ENCODE results near the gene IL20. TPM values are rescaled to one million over a fixed set of nuclear protein-coding genes. Genes with fewer than 3 reads are reported as not detected.
A peak's percentile ranks its signal among the peaks of the same experiment; 100 is the strongest.

IL20 gene
- total and polyA plus RNA-seq, 2 experiments from 2014 or later, result not detected

DNA sequence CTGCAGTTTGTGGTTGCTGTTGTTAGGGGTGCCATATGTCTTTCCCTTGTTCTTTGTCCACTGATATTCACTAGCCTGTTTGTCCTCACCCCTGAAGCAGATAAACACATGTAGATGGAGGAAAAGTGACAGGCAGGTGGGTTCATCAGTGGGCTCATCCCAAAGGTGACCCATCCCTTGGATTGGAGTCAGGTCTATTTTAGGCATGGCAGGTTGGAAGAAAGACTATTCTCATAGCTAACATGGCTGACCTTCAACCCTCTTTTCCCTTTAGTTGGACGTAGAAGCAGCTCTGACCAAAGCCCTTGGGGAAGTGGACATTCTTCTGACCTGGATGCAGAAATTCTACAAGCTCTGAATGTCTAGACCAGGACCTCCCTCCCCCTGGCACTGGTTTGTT, 37.3 kb downstream of the IL20 start:
- Histone ChIP-seq H3K27ac (no peak overlapping the region), H3K36me3 (ENCODE audit: low read depth) (no peaks in the 10 kb centered on the region), H3K4me1 (ENCODE audit: insufficient read depth) (peaks cover 36% of the 10 kb centered on the region), H3K9ac (no peak overlapping the region), H3K4me2 (ENCODE audit: unreplicated experiment) (no peak overlapping the region), H3K4me3 (no peak overlapping the region), H3K9me3 (ENCODE audit: low read depth) (no peaks in the 10 kb centered on the region), H3F3A (ENCODE audit: insufficient read depth) (peaks cover 26% of the 10 kb centered on the region), H3K27me3 (replicated peaks; ENCODE audit: insufficient read depth) (no peaks in the 10 kb centered on the region), H3K79me2 (ENCODE audit: insufficient read depth) (no peaks in the 10 kb centered on the region), H2AFZ (no peak overlapping the region), H3K9me2 (ENCODE audit: insufficient read depth) (no peaks in the 10 kb centered on the region), H4K20me1 (ENCODE audit: insufficient read depth) (no peaks in the 10 kb centered on the region)
- no peak for DNase-seq
- in situ Hi-C loops (cut with MboI), result no loop called here
- WGBS, 2 experiments (ENCODE audit: low coverage in 1 of 2, low lambda C conversion rate in 2 of 2, missing lambda C conversion rate in 2 of 2), result 79 to 88% methylated on average over 1 of the region's 1 CpG
- TF ChIP-seq EZH2phosphoT487 (IDR thresholded peaks at IDR 0.05; ENCODE audit: insufficient read depth, low read depth), result no peak
- no peak for TF ChIP-seq EZH2 (IDR thresholded peaks at IDR 0.05; ENCODE audit: insufficient read depth, poor library complexity, severe bottlenecking)

- H3K4me1 ChIP-seq (ENCODE audit: insufficient read depth), result peaks cover 29% of the 10 kb centered on the region
- no peak overlapping the region for H3K27ac ChIP-seq
- peaks cover 23% of the 10 kb centered on the region for H3F3A ChIP-seq (ENCODE audit: insufficient read depth)
- 50 to 54% methylated on average over 2 of the region's 2 CpGs for WGBS, 2 experiments (ENCODE audit: low coverage in 1 of 2, low lambda C conversion rate in 2 of 2, missing lambda C conversion rate in 2 of 2)
- no peaks in the 10 kb centered on the region for H3K9me2 ChIP-seq (ENCODE audit: insufficient read depth)
- no peak overlapping the region for H3K9ac ChIP-seq
- no peak overlapping the region for H3K4me2 ChIP-seq (ENCODE audit: unreplicated experiment)
- no peaks in the 10 kb centered on the region for H3K9me3 ChIP-seq (ENCODE audit: low read depth)
- no peaks in the 10 kb centered on the region for H3K27me3 ChIP-seq (replicated peaks; ENCODE audit: insufficient read depth)
- H3K4me3 ChIP-seq, result no peak overlapping the region
- in situ Hi-C loops (cut with MboI), result no loop called here
- H3K36me3 ChIP-seq (ENCODE audit: low read depth), result no peaks in the 10 kb centered on the region
- H2AFZ ChIP-seq, result no peak overlapping the region
- H4K20me1 ChIP-seq (ENCODE audit: insufficient read depth), result no peaks in the 10 kb centered on the region
- peak; percentile 36 for DNase-seq
- no peak for TF ChIP-seq EZH2phosphoT487 (IDR thresholded peaks at IDR 0.05; ENCODE audit: insufficient read depth, low read depth)
- no peak for TF ChIP-seq EZH2 (IDR thresholded peaks at IDR 0.05; ENCODE audit: insufficient read depth, poor library complexity, severe bottlenecking)
- H3K79me2 ChIP-seq (ENCODE audit: insufficient read depth), result no peaks in the 10 kb centered on the region
Measured at GRCh38 chr1:206903687-206904086, 38.3 kb downstream of the IL20 start.

DNA sequence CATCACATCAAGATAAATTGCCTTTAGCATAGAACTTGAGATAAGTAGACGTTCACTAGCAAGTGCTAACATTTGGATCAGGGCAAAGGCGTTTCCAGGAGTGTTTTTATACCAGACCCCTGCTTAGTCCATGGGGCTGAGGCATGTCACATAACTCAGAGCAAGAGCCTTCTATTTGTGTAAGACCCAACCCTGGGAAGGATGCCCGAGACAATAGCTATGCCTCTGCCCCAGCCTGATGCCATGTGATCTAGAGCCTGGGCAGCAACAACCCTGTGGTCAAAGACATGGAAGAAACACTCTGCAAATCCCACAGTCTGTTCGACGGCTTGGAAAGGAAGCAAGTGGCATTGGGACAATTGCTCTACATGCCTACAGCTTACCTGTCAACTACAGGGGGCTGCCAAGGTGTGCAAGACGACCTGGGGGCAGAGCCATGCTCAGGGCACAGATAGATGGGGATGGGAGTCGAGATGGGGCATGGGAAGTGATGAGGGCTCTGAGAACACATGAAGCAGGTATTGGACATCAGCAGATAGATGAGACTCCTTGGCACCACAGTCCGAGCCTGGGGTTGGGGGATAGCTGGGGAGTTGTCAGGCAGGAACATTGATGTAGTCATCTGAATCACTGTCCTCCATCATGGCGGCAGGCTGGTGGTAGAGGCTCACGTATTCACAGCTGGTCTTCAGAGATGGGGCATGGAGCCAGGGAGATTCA, 39.2 kb downstream of the IL20 start:
- in situ Hi-C loops (cut with MboI), result no loop called here
- 92 to 93% methylated on average over 10 of the region's 10 CpGs for WGBS, 2 experiments (ENCODE audit: low coverage in 1 of 2, low lambda C conversion rate in 2 of 2, missing lambda C conversion rate in 2 of 2)

GRCh38 chr1:206905295-206906164, 40.1 kb downstream of the IL20 start:
- TF ChIP-seq EZH2 (IDR thresholded peaks at IDR 0.05; ENCODE audit: insufficient read depth, poor library complexity, severe bottlenecking), result no peak
- no peak for TF ChIP-seq EZH2phosphoT487 (IDR thresholded peaks at IDR 0.05; ENCODE audit: insufficient read depth, low read depth)
- in situ Hi-C loops (cut with MboI), result no loop called here
- Histone ChIP-seq H3K27me3 (replicated peaks; ENCODE audit: insufficient read depth) (no peaks in the 10 kb centered on the region), H3K4me3 (no peak overlapping the region), H2AFZ (peak overlapping the region; percentile 28; the same call in 1 of the 2 replicates), H3K4me1 (ENCODE audit: insufficient read depth) (peaks cover 23% of the 10 kb centered on the region), H3K9me3 (ENCODE audit: low read depth) (no peaks in the 10 kb centered on the region), H3K4me2 (ENCODE audit: unreplicated experiment) (no peak overlapping the region), H4K20me1 (ENCODE audit: insufficient read depth) (no peaks in the 10 kb centered on the region), H3K9me2 (ENCODE audit: insufficient read depth) (no peaks in the 10 kb centered on the region), H3K27ac (peak overlapping the region; percentile 71), H3K36me3 (ENCODE audit: low read depth) (no peaks in the 10 kb centered on the region), H3F3A (ENCODE audit: insufficient read depth) (peaks cover 25% of the 10 kb centered on the region), H3K79me2 (ENCODE audit: insufficient read depth) (no peaks in the 10 kb centered on the region), H3K9ac (no peak overlapping the region)
- DNase-seq, result peak; percentile 95
- 24 to 27% methylated on average over 4 of the region's 4 CpGs for WGBS, 2 experiments (ENCODE audit: low coverage in 1 of 2, low lambda C conversion rate in 2 of 2, missing lambda C conversion rate in 2 of 2)

More for the DNA sequence above, 39.2 kb downstream of the IL20 start:
- Histone ChIP-seq H2AFZ (no peak overlapping the region), H3K4me3 (no peak overlapping the region), H3K9me3 (ENCODE audit: low read depth) (no peaks in the 10 kb centered on the region), H3K4me2 (ENCODE audit: unreplicated experiment) (no peak overlapping the region), H3F3A (ENCODE audit: insufficient read depth) (peaks cover 23% of the 10 kb centered on the region), H3K4me1 (ENCODE audit: insufficient read depth) (peaks cover 23% of the 10 kb centered on the region), H3K27ac (peak overlapping the region; percentile 71), H3K9me2 (ENCODE audit: insufficient read depth) (no peaks in the 10 kb centered on the region), H4K20me1 (ENCODE audit: insufficient read depth) (no peaks in the 10 kb centered on the region), H3K27me3 (replicated peaks; ENCODE audit: insufficient read depth) (no peaks in the 10 kb centered on the region), H3K79me2 (ENCODE audit: insufficient read depth) (no peaks in the 10 kb centered on the region), H3K36me3 (ENCODE audit: low read depth) (no peaks in the 10 kb centered on the region), H3K9ac (no peak overlapping the region)
- no peak for DNase-seq
- TF ChIP-seq EZH2phosphoT487 (IDR thresholded peaks at IDR 0.05; ENCODE audit: insufficient read depth, low read depth) (no peak), EZH2 (IDR thresholded peaks at IDR 0.05; ENCODE audit: insufficient read depth, poor library complexity, severe bottlenecking) (no peak)
